SKM-1 treated with dmso at 0.1 percent for 144 hours (cell line): ENCODE measurements around the gene CDK17.

Experiments used
- DNase-seq: peaks from one replicate; lab custom pipeline; 2025; ENCODE audit not compliant: unreplicated experiment; lab: John Stamatoyannopoulos, UW

The CDK17 gene

GRCh38 chr12:96241846-96242256 lies 158.4 kb downstream of the CDK17 start:
- no peak for DNase-seq

GRCh38 chr12:96241431-96241830 lies 158.8 kb downstream of the CDK17 start:
- no peak for DNase-seq

- no peak for DNase-seq
These were observed 159.6 kb downstream of the CDK17 start for GRCh38 chr12:96240656-96241055.

- DNase-seq: no peak
These were observed 160.3 kb downstream of the CDK17 start for GRCh38 chr12:96239711-96240635.

GRCh38 chr12:96238336-96239047 lies 161.7 kb downstream of the CDK17 start:
- DNase-seq: no peak

- peak; percentile 3 for DNase-seq
These were observed 162.7 kb downstream of the CDK17 start for GRCh38 chr12:96237465-96238077.

- DNase-seq: no peak
These were observed 163.2 kb downstream of the CDK17 start for GRCh38 chr12:96237035-96237434.

GRCh38 chr12:96236221-96236822 lies 163.9 kb downstream of the CDK17 start:
- no peak for DNase-seq

GRCh38 chr12:96235484-96235826 lies 164.8 kb downstream of the CDK17 start:
- no peak for DNase-seq

GRCh38 chr12:96234591-96235483 lies 165.4 kb downstream of the CDK17 start:
- no peak for DNase-seq

- DNase-seq: no peak
These were observed 166.2 kb downstream of the CDK17 start for GRCh38 chr12:96233939-96234461.

GRCh38 chr12:96233168-96233567 lies 167.1 kb downstream of the CDK17 start:
- DNase-seq: no peak

- no peak for DNase-seq
These were observed 169.6 kb downstream of the CDK17 start for GRCh38 chr12:96230646-96231045.

- no peak for DNase-seq
These were observed 171.5 kb downstream of the CDK17 start for GRCh38 chr12:96228566-96229248.
